MM.1S (cell line): ENCODE measurements around the gene PRUNE2.

Experiments used
- EZH2 ChIP-seq: fragments of 300-600 bp; sonication (generic); optimal IDR thresholded peaks from 2 replicates; pipeline ENCODE3; 2017; ENCODE audit warnings: low read depth, mild to moderate bottlenecking, antibody characterized with exemption, low read length, mixed read lengths
- EZH2phosphoT487 ChIP-seq: fragments of 300-600 bp; sonication (generic); IDR thresholded peaks from 2 replicates; pipeline ENCODE4 v1.6.1; 2018; ENCODE audit warnings: antibody characterized with exemption, low read length
- TF ChIP-seq, protein P1 (sequence below): fragments of 300-600 bp; sonication (generic); IDR thresholded peaks from 2 replicates; pipeline ENCODE4 v1.5.1; 2016; ENCODE audit warnings: antibody characterized with exemption, low read length, mixed read lengths

DNA sequence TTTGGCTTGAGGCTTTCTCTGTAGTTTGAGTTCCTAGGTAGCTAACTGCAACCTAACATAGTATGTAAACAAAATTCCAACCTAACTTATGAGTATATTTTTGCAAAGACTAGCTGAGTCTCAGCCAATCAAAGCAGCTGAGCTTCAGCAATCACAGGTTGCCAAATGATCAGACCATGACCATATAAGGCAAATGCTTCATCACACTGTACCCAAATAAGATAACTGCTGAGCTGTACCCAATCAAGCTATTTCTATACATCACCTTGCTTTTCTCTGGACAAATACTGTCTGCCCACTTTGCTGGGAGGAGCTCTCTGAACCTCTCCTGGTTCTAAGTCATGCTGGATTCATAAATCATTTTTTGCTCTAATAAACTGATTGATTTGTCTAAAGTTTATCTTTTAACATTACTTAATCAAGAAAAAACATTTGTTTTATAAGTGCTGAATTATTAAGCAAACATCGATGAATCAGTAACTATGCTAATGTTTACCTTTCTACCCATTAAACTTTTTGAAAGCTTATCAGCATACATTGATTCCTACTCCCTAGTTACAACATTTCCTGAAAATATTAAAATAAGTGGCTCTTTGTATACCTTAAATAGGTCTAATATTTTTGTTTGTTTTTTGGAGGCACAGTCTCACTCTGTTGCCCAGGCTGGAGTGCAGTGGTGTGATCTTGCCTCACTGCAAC lies 271.4 kb downstream of the PRUNE2 start:
- no peak for TF ChIP-seq EZH2
- TF ChIP-seq, protein P1, sequence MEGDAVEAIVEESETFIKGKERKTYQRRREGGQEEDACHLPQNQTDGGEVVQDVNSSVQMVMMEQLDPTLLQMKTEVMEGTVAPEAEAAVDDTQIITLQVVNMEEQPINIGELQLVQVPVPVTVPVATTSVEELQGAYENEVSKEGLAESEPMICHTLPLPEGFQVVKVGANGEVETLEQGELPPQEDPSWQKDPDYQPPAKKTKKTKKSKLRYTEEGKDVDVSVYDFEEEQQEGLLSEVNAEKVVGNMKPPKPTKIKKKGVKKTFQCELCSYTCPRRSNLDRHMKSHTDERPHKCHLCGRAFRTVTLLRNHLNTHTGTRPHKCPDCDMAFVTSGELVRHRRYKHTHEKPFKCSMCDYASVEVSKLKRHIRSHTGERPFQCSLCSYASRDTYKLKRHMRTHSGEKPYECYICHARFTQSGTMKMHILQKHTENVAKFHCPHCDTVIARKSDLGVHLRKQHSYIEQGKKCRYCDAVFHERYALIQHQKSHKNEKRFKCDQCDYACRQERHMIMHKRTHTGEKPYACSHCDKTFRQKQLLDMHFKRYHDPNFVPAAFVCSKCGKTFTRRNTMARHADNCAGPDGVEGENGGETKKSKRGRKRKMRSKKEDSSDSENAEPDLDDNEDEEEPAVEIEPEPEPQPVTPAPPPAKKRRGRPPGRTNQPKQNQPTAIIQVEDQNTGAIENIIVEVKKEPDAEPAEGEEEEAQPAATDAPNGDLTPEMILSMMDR, result no peak
- TF ChIP-seq EZH2phosphoT487, result no peak
